LHCN-M2 (cell line): Measurements from ENCODE around the gene TDRD7. TPM values are rescaled to one million over a fixed set of nuclear protein-coding genes. Genes with fewer than 3 reads are reported as not detected.

Source experiments
- DNase-seq: peaks from one replicate; pipeline ENCODE4 v3.0.0-alpha.2; 2012; ENCODE audit warnings: low read depth
- total RNA-seq: library from RNA; depleted of rRNA; stranded (reverse); fragments of >200 nt; gene quantifications from 2 replicates; pipeline ENCODE4 v1.2.3, GENCODE V29; 2014; rRNA removed

TDRD7 gene
- total RNA-seq, 1 experiment from 2014 or later: 8.5 TPM

DNA sequence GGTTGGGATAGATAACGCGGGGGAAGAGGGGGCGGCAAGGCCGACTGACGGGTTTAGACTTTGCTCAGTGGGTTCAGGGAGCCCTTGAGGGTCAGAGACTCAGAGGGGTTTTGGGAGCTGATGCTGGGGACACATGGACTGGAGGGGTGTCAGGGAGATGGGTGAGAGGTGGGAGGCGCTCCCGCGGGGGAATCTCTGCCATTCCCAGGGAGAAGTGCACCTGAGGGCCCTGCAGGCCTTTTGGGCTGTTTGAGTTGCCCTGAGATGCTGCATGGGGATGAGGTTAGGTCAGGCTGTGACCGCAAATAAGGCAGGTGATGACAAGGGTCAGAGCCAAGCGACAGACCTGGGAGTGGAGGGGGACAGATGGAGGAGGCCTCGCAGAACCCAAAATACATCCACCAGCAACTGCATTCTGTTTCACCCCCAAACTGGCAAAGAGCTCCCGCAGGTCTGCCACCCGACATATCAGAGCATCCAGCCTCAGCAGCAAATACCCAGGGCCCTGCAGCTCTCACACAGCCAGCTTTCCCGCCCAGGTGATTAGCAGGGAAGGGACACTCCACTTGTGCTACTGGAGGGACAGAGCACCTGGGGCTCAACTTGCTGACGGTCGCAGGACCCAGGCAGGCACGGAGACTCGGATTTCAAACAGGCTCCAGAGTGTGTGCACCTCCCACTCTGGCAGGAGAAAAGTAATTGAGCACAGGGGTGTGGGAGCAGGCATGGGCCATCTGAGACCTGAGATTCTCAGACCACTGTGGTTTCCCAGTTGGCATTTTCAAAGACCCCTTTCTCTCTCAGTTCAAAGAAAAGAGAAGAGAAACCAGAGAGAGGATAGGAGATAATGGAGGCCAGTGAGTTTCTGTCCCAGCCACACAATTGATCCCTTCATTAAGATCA, 116.0 kb downstream of the TDRD7 start:
- no peak for DNase-seq

GRCh38 chr9:97528529-97529230, 116.8 kb downstream of the TDRD7 start:
- no peak for DNase-seq

GRCh38 chr9:97529363-97530076, 117.6 kb downstream of the TDRD7 start:
- DNase-seq: peak; percentile 46

- no peak for DNase-seq
These were observed 120.0 kb downstream of the TDRD7 start for GRCh38 chr9:97531888-97532376.

DNA sequence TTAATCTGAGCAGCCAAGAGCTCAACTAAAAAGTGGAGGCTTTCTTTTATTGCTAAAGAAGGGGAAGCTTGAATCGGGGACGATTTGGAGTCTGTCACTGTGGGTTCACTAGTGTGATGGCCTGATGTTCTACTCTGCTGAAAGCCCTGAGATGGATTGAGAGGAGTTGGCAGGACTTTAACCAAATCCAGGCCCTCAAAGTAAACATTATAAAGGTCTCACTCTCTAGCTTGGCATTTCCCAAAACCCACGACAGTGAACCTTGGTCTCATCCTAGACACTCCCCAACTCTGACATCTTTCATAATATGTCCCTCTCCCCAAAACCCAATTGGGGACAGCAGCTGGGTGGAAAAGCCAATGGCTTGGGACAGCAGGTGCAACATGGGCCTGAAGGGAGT, 122.3 kb downstream of the TDRD7 start:
- no peak for DNase-seq

- no peak for DNase-seq
These were observed 123.2 kb downstream of the TDRD7 start for GRCh38 chr9:97534961-97535594.

DNA sequence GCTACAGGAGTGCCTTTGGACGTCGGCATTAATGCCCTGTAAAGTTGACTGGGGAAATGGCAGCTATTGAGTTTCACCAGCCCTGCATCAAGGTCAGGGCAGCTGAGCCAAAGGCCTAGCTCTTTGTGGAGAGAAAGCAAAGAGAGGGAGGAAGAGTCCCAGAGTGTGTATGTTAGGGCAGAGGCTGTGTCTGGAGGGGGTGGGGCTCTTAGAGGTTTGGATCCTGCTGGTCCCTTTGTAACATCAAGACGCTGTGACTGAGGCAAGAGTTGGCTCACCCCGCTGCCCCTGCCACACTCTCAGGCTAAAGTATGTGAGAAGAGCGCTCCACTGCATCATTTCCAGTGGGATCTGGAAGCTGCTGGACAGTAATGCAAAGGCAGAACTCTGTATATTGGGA, 123.9 kb downstream of the TDRD7 start:
- no peak for DNase-seq

- DNase-seq: no peak
These were observed 124.6 kb downstream of the TDRD7 start for GRCh38 chr9:97536480-97536879.

- DNase-seq: no peak
These were observed 131.7 kb downstream of the TDRD7 start for GRCh38 chr9:97543561-97543960.

GRCh38 chr9:97545486-97545885, 133.6 kb downstream of the TDRD7 start:
- no peak for DNase-seq

Other genes starting within 250 kb of the TDRD7 start
- gene CCDC180, start 104.4 kb upstream of the TDRD7 start, total RNA-seq: not detected in 2 replicates
- gene TMOD1, start 89.6 kb downstream of the TDRD7 start, total RNA-seq: not detected in 2 replicates
- gene TSTD2, start 221.3 kb downstream of the TDRD7 start, total RNA-seq: 11.4 and 14.6 TPM in 2 replicates
- gene NCBP1, start 221.7 kb downstream of the TDRD7 start, total RNA-seq: 54.1 and 64.8 TPM in 2 replicates